Peyer's patch (tissue), 4 donors: ENCODE results near the gene ASB3.

Experiments
- POLR2A ChIP-seq, 2 donors: fragments of 450-650 bp; IDR thresholded peaks; one replicate each; pipeline ENCODE4 v1.5.1; 2017; ENCODE audit warnings: antibody characterized with exemption in 2 of 2, mild to moderate bottlenecking in 2 of 2, moderate library complexity in 2 of 2
- TF ChIP-seq, protein P1 (sequence below), 6 experiments: fragments of 450-650 bp in 4 of 6; fragments of 200-600 bp in 2 of 6; sonication (generic) in 1 of 6; IDR thresholded peaks; one replicate each; pipeline ENCODE4 v1.5.1; 2017 to 2019; ENCODE audit warnings: antibody characterized with exemption in 6 of 6, mild to moderate bottlenecking in 3 of 6, moderate library complexity in 1 of 6

DNA sequence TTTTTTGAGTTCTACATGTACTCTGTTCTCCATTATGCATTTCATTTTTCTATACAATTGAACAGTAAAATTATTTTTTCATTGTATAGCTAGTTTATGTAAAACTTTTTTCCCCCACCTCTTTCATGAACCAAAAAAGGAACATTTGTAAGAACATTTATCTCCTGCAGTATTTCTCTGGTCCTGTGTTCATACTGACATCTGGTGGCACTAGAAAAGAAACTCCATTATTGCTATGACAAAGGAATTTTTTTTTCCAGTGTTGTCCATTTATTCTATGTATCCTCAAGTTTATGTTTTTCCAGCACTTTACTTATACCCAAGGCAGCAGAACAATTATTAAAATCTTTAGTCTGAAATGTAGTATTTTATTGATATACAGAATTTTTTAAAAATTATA, 46.6 kb downstream of the ASB3 start:
- TF ChIP-seq, protein P1, sequence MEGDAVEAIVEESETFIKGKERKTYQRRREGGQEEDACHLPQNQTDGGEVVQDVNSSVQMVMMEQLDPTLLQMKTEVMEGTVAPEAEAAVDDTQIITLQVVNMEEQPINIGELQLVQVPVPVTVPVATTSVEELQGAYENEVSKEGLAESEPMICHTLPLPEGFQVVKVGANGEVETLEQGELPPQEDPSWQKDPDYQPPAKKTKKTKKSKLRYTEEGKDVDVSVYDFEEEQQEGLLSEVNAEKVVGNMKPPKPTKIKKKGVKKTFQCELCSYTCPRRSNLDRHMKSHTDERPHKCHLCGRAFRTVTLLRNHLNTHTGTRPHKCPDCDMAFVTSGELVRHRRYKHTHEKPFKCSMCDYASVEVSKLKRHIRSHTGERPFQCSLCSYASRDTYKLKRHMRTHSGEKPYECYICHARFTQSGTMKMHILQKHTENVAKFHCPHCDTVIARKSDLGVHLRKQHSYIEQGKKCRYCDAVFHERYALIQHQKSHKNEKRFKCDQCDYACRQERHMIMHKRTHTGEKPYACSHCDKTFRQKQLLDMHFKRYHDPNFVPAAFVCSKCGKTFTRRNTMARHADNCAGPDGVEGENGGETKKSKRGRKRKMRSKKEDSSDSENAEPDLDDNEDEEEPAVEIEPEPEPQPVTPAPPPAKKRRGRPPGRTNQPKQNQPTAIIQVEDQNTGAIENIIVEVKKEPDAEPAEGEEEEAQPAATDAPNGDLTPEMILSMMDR (IDR thresholded peaks at IDR 0.05) = peak in 1 of 6 experiments; percentile 9
- no peak for TF ChIP-seq POLR2A (IDR thresholded peaks at IDR 0.05)
